Neural crest cell (in vitro differentiated cells): ENCODE results near the gene LARGE1. TPM values are rescaled to one million over a fixed set of nuclear protein-coding genes. Genes with fewer than 3 reads are reported as not detected.

Experiments used
- DNase-seq: peaks from one replicate; pipeline ENCODE4 v3.0.0; 2021; ENCODE audit warnings: low read depth, mixed read lengths, low spot score
- H3K27ac Mint-ChIP-seq: one replicate; pipeline ENCODE4 v1.8.0; 2021; ENCODE audit warnings: mild to moderate bottlenecking, mixed read lengths; ENCODE audit not compliant: unreplicated experiment
- H3K27me3 Mint-ChIP-seq: 2 replicates; pipeline ENCODE4 v1.8.0; 2021; ENCODE audit warnings: low read depth, mild to moderate bottlenecking, mixed read lengths
- H3K36me3 Mint-ChIP-seq: 2 replicates; pipeline ENCODE4 v1.8.0; 2021; ENCODE audit warnings: low read depth, mild to moderate bottlenecking, mixed read lengths
- H3K4me1 Mint-ChIP-seq: 2 replicates; pipeline ENCODE4 v1.8.0; 2021; ENCODE audit warnings: mixed read lengths
- H3K4me3 Mint-ChIP-seq: one replicate; pipeline ENCODE4 v1.8.0; 2021; ENCODE audit warnings: mild to moderate bottlenecking, mixed read lengths
- H3K9me3 Mint-ChIP-seq: 2 replicates; pipeline ENCODE4 v1.8.0; 2021; ENCODE audit warnings: mixed read lengths
- total RNA-seq: library from RNA; stranded (reverse); gene quantifications from 2 replicates; pipeline ENCODE4 v1.2.1, GENCODE V29; 2021
- TF ChIP-seq, protein P1 (sequence below): fragments of 200-600 bp; sonication (generic); conservative IDR thresholded peaks from 2 replicates; pipeline ENCODE4 v1.5.0; 2021; ENCODE audit warnings: antibody characterized with exemption, mild to moderate bottlenecking

Gene LARGE1
- total RNA-seq, 1 donor from 2014 or later: 33.0 TPM

DNA sequence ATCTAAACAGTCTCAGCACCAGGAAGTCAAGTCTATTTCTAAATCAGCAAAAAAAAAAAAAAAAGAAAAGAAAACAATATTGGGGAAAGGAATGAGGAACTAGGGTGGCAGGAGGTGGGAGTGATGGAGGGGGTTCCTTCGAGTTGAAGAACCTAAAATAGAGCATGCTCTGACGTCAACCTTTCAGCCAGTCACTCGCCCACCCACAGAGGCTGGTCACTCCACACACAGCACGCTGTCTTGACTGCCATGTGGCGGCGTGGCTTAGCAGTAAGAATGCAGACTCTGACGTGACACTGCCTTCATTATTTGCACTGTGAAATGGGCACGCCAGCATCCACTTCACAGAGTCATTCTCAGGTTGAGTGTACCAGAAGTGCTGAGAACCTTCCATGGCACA, 48.3 kb downstream of the LARGE1 start:
- H3K36me3 Mint-ChIP-seq: no peaks in the 10 kb centered on the region
- H3K27ac Mint-ChIP-seq: no peak overlapping the region
- peaks cover 34% of the 10 kb centered on the region for H3K4me1 Mint-ChIP-seq
- TF ChIP-seq, protein P1, sequence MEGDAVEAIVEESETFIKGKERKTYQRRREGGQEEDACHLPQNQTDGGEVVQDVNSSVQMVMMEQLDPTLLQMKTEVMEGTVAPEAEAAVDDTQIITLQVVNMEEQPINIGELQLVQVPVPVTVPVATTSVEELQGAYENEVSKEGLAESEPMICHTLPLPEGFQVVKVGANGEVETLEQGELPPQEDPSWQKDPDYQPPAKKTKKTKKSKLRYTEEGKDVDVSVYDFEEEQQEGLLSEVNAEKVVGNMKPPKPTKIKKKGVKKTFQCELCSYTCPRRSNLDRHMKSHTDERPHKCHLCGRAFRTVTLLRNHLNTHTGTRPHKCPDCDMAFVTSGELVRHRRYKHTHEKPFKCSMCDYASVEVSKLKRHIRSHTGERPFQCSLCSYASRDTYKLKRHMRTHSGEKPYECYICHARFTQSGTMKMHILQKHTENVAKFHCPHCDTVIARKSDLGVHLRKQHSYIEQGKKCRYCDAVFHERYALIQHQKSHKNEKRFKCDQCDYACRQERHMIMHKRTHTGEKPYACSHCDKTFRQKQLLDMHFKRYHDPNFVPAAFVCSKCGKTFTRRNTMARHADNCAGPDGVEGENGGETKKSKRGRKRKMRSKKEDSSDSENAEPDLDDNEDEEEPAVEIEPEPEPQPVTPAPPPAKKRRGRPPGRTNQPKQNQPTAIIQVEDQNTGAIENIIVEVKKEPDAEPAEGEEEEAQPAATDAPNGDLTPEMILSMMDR: no peak
- H3K27me3 Mint-ChIP-seq: no peaks in the 10 kb centered on the region
- H3K4me3 Mint-ChIP-seq: no peak overlapping the region
- H3K9me3 Mint-ChIP-seq: no peaks in the 10 kb centered on the region
- no peak for DNase-seq

DNA sequence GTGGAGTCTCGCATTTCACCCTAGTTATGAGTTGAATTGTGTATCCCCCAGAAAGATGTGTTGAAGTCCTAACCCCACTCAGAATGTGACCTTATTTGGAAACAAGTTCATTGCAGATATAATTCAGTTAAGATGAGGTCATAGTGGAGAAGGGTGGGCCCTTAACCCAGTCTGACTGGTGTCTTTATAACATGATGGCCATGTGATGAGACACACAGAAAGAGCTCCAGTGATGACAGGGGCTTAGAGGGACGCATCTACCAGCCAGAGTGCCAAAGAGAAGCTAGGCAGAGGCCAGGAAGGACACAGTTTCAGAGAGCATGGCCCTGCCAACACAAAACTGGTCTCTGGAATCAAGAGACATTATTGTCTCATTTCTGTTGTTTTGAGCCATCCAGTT, 50.3 kb downstream of the LARGE1 start:
- Mint-ChIP-seq H3K27me3 (no peaks in the 10 kb centered on the region), H3K4me3 (no peak overlapping the region), H3K4me1 (peaks cover 31% of the 10 kb centered on the region), H3K36me3 (no peaks in the 10 kb centered on the region), H3K27ac (no peak overlapping the region), H3K9me3 (no peaks in the 10 kb centered on the region)
- TF ChIP-seq, protein P1: no peak
- no peak for DNase-seq

DNA sequence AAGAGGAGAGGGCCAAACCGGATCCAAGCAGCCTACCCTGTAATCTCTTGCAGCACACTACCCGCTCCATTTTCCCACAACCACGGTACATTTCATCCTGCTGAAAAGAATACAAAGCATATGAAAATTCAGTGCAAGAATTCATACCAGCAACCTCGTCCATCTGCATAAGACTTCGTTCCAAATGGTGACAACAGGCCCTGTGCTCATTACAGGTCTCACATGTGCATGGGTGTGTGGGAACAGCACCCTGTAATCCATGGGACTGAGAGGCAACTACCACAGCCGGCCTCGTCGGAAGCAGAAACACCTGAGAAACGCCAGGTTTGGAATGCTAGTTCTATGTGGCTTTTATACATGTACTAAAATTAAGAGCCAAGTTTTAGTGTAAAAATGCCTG, 52.3 kb downstream of the LARGE1 start:
- Mint-ChIP-seq H3K9me3 (no peaks in the 10 kb centered on the region), H3K27me3 (no peaks in the 10 kb centered on the region), H3K4me1 (peaks cover 14% of the 10 kb centered on the region), H3K27ac (no peak overlapping the region), H3K36me3 (no peaks in the 10 kb centered on the region), H3K4me3 (no peak overlapping the region)
- no peak for DNase-seq
- TF ChIP-seq, protein P1: no peak

DNA sequence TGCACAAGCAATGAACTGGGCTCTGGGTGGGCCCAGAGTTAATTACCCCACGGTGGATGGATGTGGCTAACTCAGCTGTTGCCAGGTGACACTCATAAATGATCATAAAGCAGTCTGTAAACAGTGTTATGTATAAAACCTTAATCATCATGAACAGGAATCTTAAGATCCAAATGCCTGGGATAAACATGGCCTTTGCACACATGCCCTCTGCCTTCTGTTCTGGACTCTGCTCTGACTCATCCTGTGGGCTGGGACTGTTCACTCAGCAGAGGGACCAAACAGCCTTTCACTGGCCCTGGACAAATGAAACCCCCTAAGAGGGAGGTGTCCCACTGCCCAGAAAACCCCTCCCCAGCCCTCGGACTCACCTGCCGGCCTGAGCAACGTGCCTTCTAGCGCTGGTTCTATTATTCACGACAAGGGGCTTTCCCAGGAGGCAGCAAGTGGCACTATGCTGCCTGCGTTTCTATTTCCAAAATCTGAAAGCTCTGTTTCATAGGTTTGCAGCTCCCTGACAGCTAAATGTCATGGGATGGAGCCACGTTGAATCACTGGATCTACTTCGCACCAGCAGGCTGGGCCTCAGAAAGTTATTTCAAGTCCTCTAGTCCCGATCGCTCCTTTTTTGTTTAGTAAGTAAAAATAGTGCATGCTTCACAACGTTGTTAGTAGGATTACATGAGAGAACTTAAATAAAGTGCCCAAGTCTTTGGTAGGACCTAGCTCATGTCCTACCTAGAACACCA, 53.0 kb downstream of the LARGE1 start:
- no peak overlapping the region for H3K4me3 Mint-ChIP-seq
- H3K4me1 Mint-ChIP-seq: peaks cover 14% of the 10 kb centered on the region
- no peak overlapping the region for H3K27ac Mint-ChIP-seq

DNA sequence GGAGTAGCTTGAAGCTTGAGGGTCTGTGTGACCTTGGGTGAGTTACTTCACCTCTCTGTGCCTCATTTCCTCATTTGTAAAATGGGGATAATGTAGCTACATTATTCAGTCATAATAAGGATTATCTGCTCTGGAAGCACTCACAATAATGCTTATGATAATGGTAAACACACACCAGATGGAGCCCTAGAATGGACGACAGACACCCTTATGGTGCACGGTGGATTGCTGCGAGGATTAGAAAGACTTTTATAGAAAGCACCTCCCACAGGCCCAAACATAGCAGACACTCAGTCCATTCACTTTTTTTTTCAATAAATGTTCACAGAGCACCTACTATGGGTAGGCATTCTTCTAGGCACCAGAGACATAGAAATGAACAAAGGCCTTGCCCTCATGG, 53.8 kb downstream of the LARGE1 start:
- Mint-ChIP-seq H3K4me3 (no peak overlapping the region), H3K27ac (no peak overlapping the region), H3K9me3 (no peaks in the 10 kb centered on the region), H3K4me1 (peaks cover 14% of the 10 kb centered on the region), H3K36me3 (no peaks in the 10 kb centered on the region), H3K27me3 (no peaks in the 10 kb centered on the region)
- no peak for DNase-seq
- TF ChIP-seq, protein P1: no peak

More for the DNA sequence above, 53.0 kb downstream of the LARGE1 start:
- DNase-seq: no peak
- no peaks in the 10 kb centered on the region for H3K36me3 Mint-ChIP-seq
- TF ChIP-seq, protein P1: no peak
- H3K9me3 Mint-ChIP-seq: no peaks in the 10 kb centered on the region
- H3K27me3 Mint-ChIP-seq: no peaks in the 10 kb centered on the region
